Activated CD4-positive, alpha-beta T cell treated with anti-CD3 and anti-CD28 coated beads for 36 hours (primary cell): ENCODE measurements around the gene ATF7IP2. TPM values are rescaled to one million over a fixed set of nuclear protein-coding genes. Genes with fewer than 3 reads are reported as not detected.
"Not testable (repeated sequence)": the region's sequence is repeated elsewhere in the genome, so short reads cannot be mapped to it uniquely, and the experiment has no call there.

ENCODE experiments used
- ATAC-seq: fragments of 200-7000 bp; cut with Tn5 transposase; one replicate; pipeline ENCODE4 v1.10.0; 2021; ENCODE audit warnings: mild to moderate bottlenecking, moderate library complexity
- CTCF ChIA-PET: fragments of 350-600 bp; sonication (Branson Sonifier 250); formaldehyde crosslinking; loops from one replicate; lab custom pipeline; 2021; ENCODE audit warnings: antibody characterized with exemption; lab: Charles Lee
- POLR2A ChIA-PET: fragments of 350-600 bp; sonication (Branson Sonifier 250); formaldehyde crosslinking; loops from one replicate; lab custom pipeline; 2021; ENCODE audit warnings: antibody characterized with exemption, inconsistent platforms; lab: Charles Lee
- DNase-seq: peaks from one replicate; pipeline ENCODE4 v3.0.0-alpha.2; 2020
- H3K27ac Mint-ChIP-seq: one replicate; pipeline ENCODE4 v1.8.0; 2021; ENCODE audit warnings: mixed read lengths
- H3K27me3 Mint-ChIP-seq: one replicate; pipeline ENCODE4 v1.8.0; 2021; ENCODE audit warnings: mixed read lengths
- H3K36me3 Mint-ChIP-seq: one replicate; pipeline ENCODE4 v1.8.0; 2021; ENCODE audit warnings: low read depth, mixed read lengths
- H3K4me1 Mint-ChIP-seq: one replicate; pipeline ENCODE4 v1.8.0; 2021; ENCODE audit warnings: mixed read lengths
- H3K4me3 Mint-ChIP-seq: one replicate; pipeline ENCODE4 v1.8.0; 2021; ENCODE audit warnings: mild to moderate bottlenecking, moderate library complexity, mixed read lengths
- H3K9me3 Mint-ChIP-seq: one replicate; pipeline ENCODE4 v1.8.0; 2021; ENCODE audit warnings: low read depth, mixed read lengths
- intact Hi-C, 2 experiments: fragments of 100-400 bp; cut with DNase I in 1 of 2; cut with micrococcal nuclease in 1 of 2; formaldehyde crosslinking; loops; one replicate each; pipeline versions ENCODE4 v1.14.2 to v1.15.1; 2022 to 2024; cut with DNase I, micrococcal nuclease
- total RNA-seq, 2 experiments: library from RNA; stranded (reverse); gene quantifications; one replicate each; pipeline ENCODE4 v1.2.3, GENCODE V29; 2021

The ATF7IP2 gene
- total RNA-seq, 2 experiments from 2014 or later = 20.0 to 21.9 TPM

DNA sequence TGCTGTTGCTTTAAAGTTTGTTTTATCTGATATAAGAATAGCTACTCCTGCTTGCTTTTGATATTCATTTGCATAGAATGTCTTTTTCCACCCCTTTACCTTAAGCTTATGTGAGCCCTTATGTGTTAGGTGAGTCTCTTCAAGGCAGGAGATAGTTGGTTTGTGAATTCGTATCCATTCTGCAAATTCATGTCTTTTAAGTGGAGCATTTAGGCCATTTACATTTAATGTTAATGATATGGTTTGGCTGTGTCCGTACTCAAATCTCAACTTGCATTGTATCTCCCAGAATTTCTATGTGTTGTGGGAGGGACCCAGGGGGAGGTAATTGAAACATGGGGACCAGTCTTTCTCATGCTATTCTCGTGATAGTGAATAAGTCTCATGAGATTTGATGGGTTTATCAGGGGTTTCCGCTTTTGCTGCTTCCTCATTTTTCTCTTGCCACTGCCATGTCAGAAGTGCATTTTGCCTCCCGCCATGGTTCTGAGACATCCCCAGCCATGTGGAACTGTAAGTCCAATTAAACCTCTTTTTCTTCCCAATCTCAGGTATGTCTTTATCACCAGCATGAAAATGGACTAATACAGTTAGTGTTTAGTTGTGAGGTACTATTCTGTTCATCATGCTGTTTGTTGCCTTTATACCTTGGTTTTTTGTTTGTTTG is 27.2 kb downstream of the ATF7IP2 start:
- ATAC-seq = no peak
- H3K27me3 Mint-ChIP-seq = no peaks in the 10 kb centered on the region
- H3K9me3 Mint-ChIP-seq = peaks cover 71% of the 10 kb centered on the region
- H3K36me3 Mint-ChIP-seq = peaks cover 85% of the 10 kb centered on the region
- DNase-seq = no peak
- ChIA-PET POLR2A (no interaction called here), CTCF (interaction anchor here (0.8 kb wide), 1 partner anchor 37 kb away, joined by 3 read pairs; no protein-coding TSS in a partner anchor)
- no peak overlapping the region for H3K27ac Mint-ChIP-seq
- intact Hi-C loops = no loop called here
- H3K4me1 Mint-ChIP-seq = peaks cover 3% of the 10 kb centered on the region
- no peak overlapping the region for H3K4me3 Mint-ChIP-seq

DNA sequence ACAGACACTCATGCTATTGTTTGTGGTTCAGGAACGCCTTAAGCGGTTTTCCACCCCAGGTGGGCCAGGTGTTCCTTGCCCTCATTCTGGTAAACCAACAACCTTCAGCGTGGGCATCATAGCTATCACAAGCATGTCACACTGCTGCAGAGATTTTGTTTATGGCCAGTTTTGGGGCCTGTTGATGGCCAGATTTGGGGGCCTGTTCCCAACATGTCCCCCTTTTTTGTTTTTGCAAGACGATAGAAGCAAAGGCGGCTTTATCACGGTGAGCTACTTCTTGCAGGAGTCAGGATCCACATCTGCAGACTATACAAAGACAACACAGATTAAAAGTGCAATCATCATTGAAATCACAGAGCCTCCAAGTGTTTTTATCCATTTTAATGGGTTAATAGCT is 32.3 kb downstream of the ATF7IP2 start:
- H3K27me3 Mint-ChIP-seq, H3K27ac Mint-ChIP-seq, DNase-seq, POLR2A ChIA-PET, H3K4me3 Mint-ChIP-seq, CTCF ChIA-PET, H3K4me1 Mint-ChIP-seq, ATAC-seq, intact Hi-C loops: not testable (repeated sequence)
- Mint-ChIP-seq H3K36me3 (peaks cover 71% of the 10 kb centered on the region), H3K9me3 (peaks cover 41% of the 10 kb centered on the region)

DNA sequence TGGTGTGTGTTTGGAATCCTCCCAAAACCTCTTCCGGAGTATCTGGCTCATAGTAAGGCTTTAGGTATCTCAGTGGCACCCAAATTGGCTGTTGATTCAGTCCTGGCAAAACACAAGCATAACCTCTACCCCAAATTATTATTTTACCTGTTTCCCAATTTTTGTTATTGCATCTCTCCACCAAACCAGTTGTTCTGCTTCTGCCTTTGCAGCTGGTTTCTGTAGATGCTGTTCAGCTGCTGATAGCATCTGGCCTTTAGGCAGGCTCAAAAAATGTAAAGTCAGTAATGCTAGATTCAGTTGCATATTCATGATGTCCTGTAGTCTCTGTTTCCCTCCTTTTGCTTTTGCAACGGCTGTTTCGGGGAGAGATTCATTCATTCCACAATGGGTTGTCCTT is 33.8 kb downstream of the ATF7IP2 start:
- ChIA-PET CTCF (no interaction called here), POLR2A (no interaction called here)
- H3K36me3 Mint-ChIP-seq = peaks cover 59% of the 10 kb centered on the region
- no peaks in the 10 kb centered on the region for H3K4me1 Mint-ChIP-seq
- H3K9me3 Mint-ChIP-seq = peaks cover 34% of the 10 kb centered on the region
- H3K4me3 Mint-ChIP-seq = no peak overlapping the region
- H3K27me3 Mint-ChIP-seq = no peaks in the 10 kb centered on the region
- DNase-seq = no peak
- no peak for ATAC-seq
- no peak overlapping the region for H3K27ac Mint-ChIP-seq
- intact Hi-C loops = no loop called here

DNA sequence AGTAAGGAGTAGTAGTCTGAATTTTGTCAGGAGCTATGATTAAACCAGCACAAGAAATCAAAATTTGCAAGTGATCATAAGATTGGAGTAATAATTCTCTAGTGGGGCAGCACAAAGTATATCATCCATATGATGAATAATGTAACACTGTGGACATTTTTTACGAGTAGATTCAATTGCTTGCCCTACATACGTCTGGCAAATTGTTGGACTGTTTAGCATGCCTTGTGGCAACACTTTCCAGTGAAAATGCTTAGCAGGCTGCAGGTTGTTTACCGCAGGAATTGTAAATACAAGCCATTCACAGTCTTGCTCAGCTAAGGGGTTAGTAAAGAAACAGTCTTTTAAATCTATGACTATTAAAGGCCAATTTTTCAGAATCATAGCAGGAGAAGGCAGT is 35.7 kb downstream of the ATF7IP2 start:
- Mint-ChIP-seq H3K4me3 (no peak overlapping the region), H3K9me3 (peaks cover 18% of the 10 kb centered on the region), H3K27ac (no peak overlapping the region), H3K36me3 (peaks cover 43% of the 10 kb centered on the region), H3K4me1 (no peaks in the 10 kb centered on the region), H3K27me3 (no peaks in the 10 kb centered on the region)
- CTCF ChIA-PET = interaction anchor here (0.6 kb wide), 1 partner anchor 12 kb away, joined by 3 read pairs; no protein-coding TSS in a partner anchor
- intact Hi-C loops = no loop called here
- DNase-seq = no peak
- ATAC-seq = no peak
- POLR2A ChIA-PET = no interaction called here

DNA sequence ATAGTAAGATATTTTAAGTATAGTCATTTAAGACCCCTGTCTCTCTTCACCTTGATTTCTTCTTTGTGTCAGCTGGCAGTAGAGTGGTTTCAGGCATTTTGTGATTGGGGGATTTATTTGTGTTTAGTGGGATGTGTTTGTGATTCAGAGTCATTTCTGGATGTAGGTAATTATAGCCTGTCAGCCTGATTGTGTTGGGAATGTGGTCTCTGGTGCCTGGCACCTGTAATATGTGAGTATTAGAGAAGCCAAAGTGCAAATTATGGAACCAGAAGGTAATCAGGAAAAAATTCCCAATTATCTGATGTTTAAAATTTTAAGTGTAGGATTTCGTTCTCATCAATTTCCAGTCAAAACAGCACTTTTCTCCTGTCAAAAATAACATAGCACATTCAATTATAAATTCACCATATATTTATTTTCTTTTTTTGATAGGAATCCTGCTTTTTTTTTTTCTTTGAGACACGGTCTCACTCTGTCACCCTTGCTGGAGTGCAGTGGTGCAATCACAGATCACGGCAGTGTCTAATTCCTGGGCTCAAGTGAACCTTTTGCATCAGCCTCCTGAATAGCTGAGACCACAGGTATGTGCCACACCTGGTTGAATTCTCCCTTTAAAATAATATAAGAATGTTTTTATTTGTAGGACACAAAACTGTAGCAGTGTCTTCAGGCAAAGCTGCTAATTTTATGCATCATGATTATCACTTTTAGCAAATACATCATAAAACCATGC is 42.7 kb downstream of the ATF7IP2 start:
- ChIA-PET CTCF (interaction anchor here (0.6 kb wide), 1 partner anchor 155 kb away, joined by 4 read pairs; no protein-coding TSS in a partner anchor), POLR2A (no interaction called here)
- intact Hi-C loops = no loop called here
- H3K36me3 Mint-ChIP-seq = peaks cover 23% of the 10 kb centered on the region
- no peak overlapping the region for H3K27ac Mint-ChIP-seq
- H3K27me3 Mint-ChIP-seq = no peaks in the 10 kb centered on the region
- no peak overlapping the region for H3K4me3 Mint-ChIP-seq
- ATAC-seq (no peak), DNase-seq (no peak)
- H3K4me1 Mint-ChIP-seq = no peaks in the 10 kb centered on the region
- no peaks in the 10 kb centered on the region for H3K9me3 Mint-ChIP-seq

DNA sequence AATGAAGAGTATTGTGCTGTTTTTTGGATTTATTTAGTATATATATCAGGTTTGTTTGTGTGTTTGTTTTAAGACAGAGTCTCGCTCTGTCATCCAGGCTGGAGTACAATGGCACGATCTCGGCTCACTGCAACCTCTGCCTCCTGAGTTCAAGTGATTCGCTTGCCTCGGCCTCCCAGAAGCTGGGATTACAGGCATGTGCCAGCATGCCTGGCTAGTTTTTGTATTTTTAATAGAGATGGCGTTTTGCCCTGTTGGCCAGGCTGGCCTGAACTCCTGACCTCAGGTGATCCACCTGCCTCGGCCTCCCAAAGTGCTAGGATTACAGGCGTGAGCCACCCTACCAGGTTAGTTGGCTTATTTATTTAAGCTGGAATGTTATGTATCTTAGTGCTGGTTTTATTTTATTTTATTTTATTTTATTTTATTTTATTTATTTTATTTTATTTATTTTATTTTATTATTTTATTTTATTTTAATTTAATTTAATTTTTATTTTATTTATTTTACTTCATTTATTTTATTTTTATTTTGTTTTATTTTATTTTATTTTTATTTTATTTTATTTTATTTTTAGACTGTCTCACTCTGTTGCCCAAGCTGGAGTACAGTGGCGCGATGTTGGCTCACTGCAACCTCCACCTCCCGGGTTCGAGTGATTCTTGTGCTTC is 43.6 kb downstream of the ATF7IP2 start:
- H3K4me3 Mint-ChIP-seq, H3K27me3 Mint-ChIP-seq, H3K27ac Mint-ChIP-seq, H3K9me3 Mint-ChIP-seq, intact Hi-C loops, H3K4me1 Mint-ChIP-seq, ATAC-seq, CTCF ChIA-PET, DNase-seq, POLR2A ChIA-PET: not testable (repeated sequence)
- H3K36me3 Mint-ChIP-seq = peaks cover 29% of the 10 kb centered on the region

DNA sequence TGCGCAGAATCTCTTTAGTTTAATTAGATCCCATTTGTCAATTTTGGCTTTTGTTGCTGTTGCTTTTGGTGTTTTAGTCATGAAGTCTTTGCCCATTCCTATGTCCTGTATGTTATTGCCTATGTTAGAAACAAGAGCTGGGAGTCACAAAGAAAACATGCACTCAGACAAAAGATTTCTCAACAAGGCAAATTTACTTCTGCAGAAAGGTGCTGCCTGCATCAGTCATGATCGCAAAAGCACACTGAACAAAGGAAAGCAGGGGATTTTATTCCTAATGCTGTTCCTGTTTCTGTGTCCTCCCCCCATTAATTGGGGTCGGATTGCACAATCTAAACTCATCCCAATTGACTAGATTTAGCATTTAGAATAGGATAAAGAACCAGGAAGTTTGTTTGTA is 55.9 kb downstream of the ATF7IP2 start:
- Mint-ChIP-seq H3K36me3 (peaks cover 78% of the 10 kb centered on the region), H3K4me1 (no peaks in the 10 kb centered on the region), H3K27ac (no peak overlapping the region), H3K9me3 (peaks cover 33% of the 10 kb centered on the region), H3K27me3 (no peaks in the 10 kb centered on the region), H3K4me3 (no peak overlapping the region)
- intact Hi-C loops = no loop called here
- ChIA-PET CTCF (no interaction called here), POLR2A (no interaction called here)
- ATAC-seq = no peak
- no peak for DNase-seq

DNA sequence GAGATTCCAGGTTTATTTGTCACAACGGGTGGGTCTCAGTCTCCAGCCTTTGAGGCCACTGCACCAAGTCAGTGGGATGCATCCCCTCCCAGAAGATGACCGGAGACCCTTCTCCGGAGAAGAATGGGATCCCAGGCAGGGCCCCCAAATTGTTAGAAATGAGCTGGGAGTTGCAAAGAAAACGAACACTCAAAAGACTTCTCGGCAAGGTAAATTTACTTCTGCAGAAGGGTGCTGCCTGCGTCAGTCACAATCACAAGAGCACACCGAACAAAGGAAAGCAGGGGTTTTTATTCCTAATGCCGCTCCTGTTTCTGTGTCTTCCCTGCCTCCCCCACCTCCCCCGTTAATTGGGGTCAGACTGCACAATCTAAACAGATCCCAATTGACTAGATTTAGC is 61.4 kb downstream of the ATF7IP2 start:
- no peak for ATAC-seq
- Mint-ChIP-seq H3K9me3 (peaks cover 37% of the 10 kb centered on the region), H3K27me3 (no peaks in the 10 kb centered on the region), H3K4me3 (no peak overlapping the region), H3K4me1 (no peaks in the 10 kb centered on the region), H3K36me3 (peaks cover 95% of the 10 kb centered on the region), H3K27ac (no peak overlapping the region)
- intact Hi-C loops = no loop called here
- CTCF ChIA-PET = interaction anchor here (0.7 kb wide), 1 partner anchor 265 kb away, joined by 3 read pairs; the partner anchor contains the start of gene GRIN2A
- POLR2A ChIA-PET = no interaction called here
- DNase-seq = no peak

DNA sequence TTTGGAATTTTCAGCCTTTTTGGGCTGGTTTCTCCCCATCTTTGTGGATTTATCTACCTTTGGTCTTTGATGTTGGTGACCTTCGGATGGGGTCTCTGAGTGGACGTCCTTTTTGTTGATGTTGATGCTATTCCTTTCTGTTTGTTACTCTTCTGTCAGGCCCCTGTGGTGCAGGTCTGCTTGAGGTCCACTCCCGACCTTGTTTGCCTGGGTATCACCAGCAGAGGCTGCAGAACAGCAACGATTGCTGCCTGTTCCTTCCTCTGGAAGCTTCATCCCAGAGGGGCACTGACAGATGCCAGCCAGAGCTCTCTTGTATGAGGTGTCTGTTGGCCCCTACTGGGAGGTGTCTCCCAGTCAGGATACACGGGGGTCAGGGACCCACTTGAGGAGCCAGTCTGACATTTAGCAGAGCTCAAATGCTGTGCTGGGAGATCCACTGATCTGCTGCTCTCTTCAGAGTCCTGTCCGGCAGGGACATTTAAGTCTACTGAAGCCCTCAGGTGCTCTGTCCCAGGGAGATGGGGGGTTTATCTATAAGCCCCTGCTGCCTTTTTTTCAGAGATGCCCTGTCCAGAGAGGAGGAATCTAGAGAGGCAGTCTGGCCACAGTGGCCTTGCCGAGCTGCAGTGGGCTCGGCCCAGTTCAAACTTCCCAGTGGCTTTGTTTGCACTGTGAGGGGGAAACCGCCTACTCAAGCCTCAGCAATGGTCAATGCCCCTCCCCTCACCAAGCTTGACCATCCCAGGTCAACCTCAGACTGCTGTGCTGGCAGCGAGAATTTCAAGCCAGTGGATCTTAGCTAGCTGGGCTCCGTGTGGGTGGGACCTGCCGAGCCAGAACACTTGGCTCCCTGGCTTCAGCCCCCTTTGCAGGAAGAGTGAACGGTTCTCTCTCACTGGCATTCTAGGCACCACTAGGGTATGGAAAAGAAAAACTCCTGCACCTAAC is 66.6 kb downstream of the ATF7IP2 start:
- Mint-ChIP-seq H3K9me3 (peaks cover 13% of the 10 kb centered on the region), H3K4me1 (peaks cover 13% of the 10 kb centered on the region), H3K36me3 (peaks cover 61% of the 10 kb centered on the region)
- intact Hi-C loops, DNase-seq, ATAC-seq, H3K4me3 Mint-ChIP-seq, H3K27ac Mint-ChIP-seq, H3K27me3 Mint-ChIP-seq, POLR2A ChIA-PET: not testable (repeated sequence)
- CTCF ChIA-PET = interaction anchor here (0.7 kb wide), 1 partner anchor 11 kb away, joined by 3 read pairs; no protein-coding TSS in a partner anchor

DNA sequence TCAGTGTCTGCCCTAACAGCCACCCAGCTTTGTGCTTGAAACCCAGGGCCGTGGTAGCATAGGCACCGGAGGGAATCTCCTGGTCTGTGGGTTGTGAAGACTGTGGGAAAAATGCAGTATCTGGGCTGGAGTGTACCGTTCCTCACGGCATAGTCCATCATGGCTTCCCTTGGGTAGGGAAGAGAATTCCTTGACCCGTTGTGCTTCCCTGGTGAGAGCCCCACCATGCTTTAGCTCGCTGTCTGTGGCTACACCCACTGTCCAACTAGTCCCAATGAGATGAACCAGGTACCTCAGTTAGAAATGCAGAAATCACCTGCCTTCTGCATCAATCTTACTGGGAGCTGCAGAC is 67.3 kb downstream of the ATF7IP2 start:
- ChIA-PET CTCF (interaction anchor here (0.7 kb wide), 1 partner anchor 10 kb away, joined by 3 read pairs; no protein-coding TSS in a partner anchor), POLR2A (no interaction called here)
- Mint-ChIP-seq H3K9me3 (peaks cover 9% of the 10 kb centered on the region), H3K36me3 (peaks cover 61% of the 10 kb centered on the region), H3K4me3 (no peak overlapping the region), H3K4me1 (peaks cover 13% of the 10 kb centered on the region), H3K27me3 (no peaks in the 10 kb centered on the region), H3K27ac (no peak overlapping the region)
- intact Hi-C loops = no loop called here
- DNase-seq (no peak), ATAC-seq (no peak)

DNA sequence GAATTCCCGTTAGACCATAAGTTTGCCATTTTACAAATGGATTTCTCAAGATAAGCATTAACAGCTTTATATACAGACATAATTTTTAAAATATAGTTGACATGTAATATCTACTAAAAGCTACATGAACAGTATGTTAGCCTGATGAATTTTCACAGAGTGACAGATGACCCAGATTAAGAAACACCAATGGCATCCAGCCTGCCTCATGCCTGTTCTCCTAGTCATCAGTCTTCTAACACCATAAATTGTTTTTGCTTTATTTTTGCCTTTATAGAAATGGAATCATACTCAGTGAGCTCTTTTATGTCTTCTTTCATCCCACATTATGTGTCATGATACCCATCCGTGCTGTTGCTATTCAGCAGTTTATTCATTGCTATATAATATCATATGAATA is 80.0 kb downstream of the ATF7IP2 start:
- Mint-ChIP-seq H3K27ac (no peak overlapping the region), H3K4me3 (no peak overlapping the region), H3K36me3 (peaks cover 56% of the 10 kb centered on the region), H3K27me3 (no peaks in the 10 kb centered on the region), H3K9me3 (peaks cover 4% of the 10 kb centered on the region), H3K4me1 (peaks cover 2% of the 10 kb centered on the region)
- ATAC-seq = no peak
- ChIA-PET POLR2A (interaction anchor here (0.6 kb wide), 1 partner anchor 103 kb away, joined by 6 read pairs; no protein-coding TSS in a partner anchor), CTCF (no interaction called here)
- intact Hi-C loops = no loop called here
- no peak for DNase-seq
